Adipocyte (in vitro differentiated cells): ENCODE data around the gene MAX.

ENCODE experiments used
- DNase-seq: peaks from one replicate; pipeline ENCODE4 v3.0.0-alpha.2; 2015; ENCODE audit warnings: low read depth
- H3K27me3 ChIP-seq: replicated peaks from 2 replicates; pipeline ENCODE4 v1.7.0; 2013; ENCODE audit warnings: mild to moderate bottlenecking, low read length, moderate library complexity; ENCODE audit not compliant: control insufficient read depth, insufficient read depth
- H3K36me3 ChIP-seq: 2 replicates; pipeline ENCODE4 v1.7.0; 2013; ENCODE audit warnings: low read length, mild to moderate bottlenecking, moderate library complexity; ENCODE audit not compliant: control insufficient read depth, insufficient read depth, severe bottlenecking
- H3K4me1 ChIP-seq: 2 replicates; pipeline ENCODE4 v1.7.0; 2013; ENCODE audit warnings: mild to moderate bottlenecking, low read length, moderate library complexity; ENCODE audit not compliant: control insufficient read depth, insufficient read depth
- H3K4me3 ChIP-seq: 2 replicates; pipeline ENCODE4 v1.7.0; 2013; ENCODE audit warnings: mild to moderate bottlenecking, low read length, moderate library complexity
- H3K9ac ChIP-seq: 2 replicates; pipeline ENCODE4 v1.7.0; 2013; ENCODE audit warnings: mild to moderate bottlenecking, low read length, moderate library complexity
- H3K9me3 ChIP-seq: 2 replicates; pipeline ENCODE4 v1.7.0; 2013; ENCODE audit warnings: mild to moderate bottlenecking, low read length, moderate library complexity; ENCODE audit not compliant: control insufficient read depth

Gene MAX, protein sequence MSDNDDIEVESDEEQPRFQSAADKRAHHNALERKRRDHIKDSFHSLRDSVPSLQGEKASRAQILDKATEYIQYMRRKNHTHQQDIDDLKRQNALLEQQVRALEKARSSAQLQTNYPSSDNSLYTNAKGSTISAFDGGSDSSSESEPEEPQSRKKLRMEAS

DNA sequence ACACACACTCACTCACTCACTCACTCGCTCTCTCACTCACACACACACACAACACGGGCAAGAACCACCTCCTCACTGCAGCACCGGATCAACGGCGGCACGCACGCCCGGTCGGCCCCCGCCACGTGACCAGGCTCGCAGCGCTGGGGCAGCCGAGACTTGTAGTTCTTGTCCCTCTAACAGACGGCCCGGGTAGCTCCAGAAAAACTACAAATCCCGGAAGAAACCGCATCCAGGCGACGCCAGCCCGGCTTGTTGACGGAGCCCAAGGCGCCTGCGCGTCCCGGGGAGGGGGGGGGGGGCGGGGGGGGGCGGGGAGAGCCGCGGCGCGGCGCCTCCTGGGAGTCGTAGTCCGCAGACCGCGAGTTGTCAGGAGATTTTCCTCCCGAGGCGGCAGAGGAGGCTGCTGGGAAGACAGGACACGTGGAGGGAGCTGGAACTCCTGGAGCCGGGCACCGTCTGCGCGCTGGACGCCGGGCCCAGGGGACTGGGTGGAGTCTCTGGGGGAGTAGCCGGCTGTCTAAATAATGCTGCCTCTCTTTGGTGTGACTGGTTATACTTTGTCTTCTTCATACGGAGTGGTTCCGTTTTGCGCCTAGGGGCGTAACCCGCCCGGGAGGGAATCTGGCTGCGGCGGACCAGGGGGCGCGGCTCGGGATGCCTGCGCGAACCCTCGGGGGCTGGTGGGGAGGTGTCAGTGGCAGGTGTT is at the start of gene MAX:
TSS of gene MAX (minus strand) at position 77 of the 709 bp plus-strand sequence. CDS start 178 bp downstream, outside the sequence.
- peak within 1 kb of the TSS; percentile 96 for H3K9ac ChIP-seq
- H3K27me3 ChIP-seq = no peaks in the 10 kb centered on the region
- peaks cover 37% of the 10 kb centered on the region for H3K4me1 ChIP-seq
- H3K4me3 ChIP-seq = peak within 1 kb of the TSS; percentile 94
- H3K36me3 ChIP-seq = peaks cover 8% of the 10 kb centered on the region
- DNase-seq = peak; percentile 99
- H3K9me3 ChIP-seq = no peaks in the 10 kb centered on the region

DNA sequence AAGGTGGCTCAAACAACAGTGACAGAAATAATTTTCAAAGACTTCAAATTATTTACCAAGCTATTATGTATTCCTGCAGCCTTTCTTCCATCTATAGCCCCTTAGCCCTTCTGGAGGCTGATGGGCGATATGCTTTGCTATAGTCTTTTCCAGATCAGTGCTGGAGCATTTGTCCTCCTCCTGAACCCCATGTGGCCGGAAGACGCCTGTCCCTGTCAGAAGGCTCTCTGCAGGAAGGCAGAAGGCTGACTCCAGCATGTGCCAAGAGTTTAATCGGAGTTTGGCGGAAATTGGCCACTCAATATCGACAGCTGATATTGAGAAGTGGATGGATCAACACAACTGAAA is 49.3 kb upstream of the MAX start:
- H3K4me1 ChIP-seq = peaks cover 7% of the 10 kb centered on the region
- no peaks in the 10 kb centered on the region for H3K27me3 ChIP-seq
- no peak for DNase-seq
- no peaks in the 10 kb centered on the region for H3K9me3 ChIP-seq
- no peak overlapping the region for H3K9ac ChIP-seq
- H3K4me3 ChIP-seq = no peak overlapping the region
- no peaks in the 10 kb centered on the region for H3K36me3 ChIP-seq

DNA sequence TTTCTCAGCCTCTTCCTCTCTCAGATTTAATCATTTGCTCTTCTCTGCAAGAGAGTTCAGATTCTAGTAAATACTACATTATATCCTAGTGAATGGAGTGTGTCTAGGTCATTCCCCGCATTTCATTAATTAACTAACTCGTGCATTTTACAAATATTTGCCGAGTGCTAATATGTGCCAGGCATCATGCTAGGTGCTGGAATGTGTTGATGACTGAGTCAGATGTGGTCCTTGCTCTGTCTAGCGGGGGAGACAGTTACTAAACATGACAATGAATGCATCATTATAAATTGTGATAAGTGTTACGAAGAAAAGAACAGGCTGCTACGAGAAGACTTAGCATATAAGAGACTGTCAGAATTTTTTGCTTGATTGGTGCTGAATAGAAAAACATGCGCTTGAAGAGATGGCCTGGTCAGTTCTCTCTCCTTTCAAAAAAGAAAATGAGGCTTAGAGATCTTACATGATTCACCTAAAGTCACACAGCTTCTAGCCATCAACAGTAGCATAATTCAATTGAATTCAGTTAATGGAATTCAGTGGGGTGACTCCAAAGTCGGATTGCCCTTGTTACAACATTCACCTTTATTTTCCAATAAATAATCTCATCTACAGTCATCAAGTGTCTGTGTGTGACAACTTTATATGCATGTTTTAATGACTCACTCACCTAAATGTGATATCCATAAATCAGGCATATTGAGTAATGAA is 48.7 kb upstream of the MAX start:
- peaks cover 2% of the 10 kb centered on the region for H3K4me1 ChIP-seq
- H3K9ac ChIP-seq = no peak overlapping the region
- no peaks in the 10 kb centered on the region for H3K36me3 ChIP-seq
- no peaks in the 10 kb centered on the region for H3K27me3 ChIP-seq
- H3K9me3 ChIP-seq = no peaks in the 10 kb centered on the region
- H3K4me3 ChIP-seq = no peak overlapping the region
- no peak for DNase-seq

DNA sequence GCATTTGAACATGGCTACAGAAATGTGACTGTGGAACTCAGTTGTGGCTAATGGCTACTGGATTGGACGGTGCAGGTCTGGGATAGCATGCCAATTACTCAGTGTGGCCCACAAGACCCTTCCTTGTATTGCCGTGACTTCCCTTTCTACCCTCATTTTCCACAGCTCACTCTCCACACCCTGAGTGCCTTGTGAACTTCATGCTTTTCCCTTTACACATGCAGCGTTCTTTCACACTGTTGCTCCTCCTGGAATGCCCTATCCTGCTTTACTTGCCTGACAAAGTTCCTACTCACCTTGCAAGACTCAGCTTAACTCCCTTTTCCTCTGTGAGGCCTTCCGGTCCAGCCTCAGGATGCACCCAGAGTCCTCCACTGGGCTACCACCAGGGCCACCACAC is 46.8 kb upstream of the MAX start:
- DNase-seq = no peak
- Histone ChIP-seq H3K9ac (no peak overlapping the region), H3K9me3 (no peaks in the 10 kb centered on the region), H3K27me3 (peaks cover 13% of the 10 kb centered on the region), H3K36me3 (no peaks in the 10 kb centered on the region), H3K4me3 (no peak overlapping the region), H3K4me1 (no peaks in the 10 kb centered on the region)

DNA sequence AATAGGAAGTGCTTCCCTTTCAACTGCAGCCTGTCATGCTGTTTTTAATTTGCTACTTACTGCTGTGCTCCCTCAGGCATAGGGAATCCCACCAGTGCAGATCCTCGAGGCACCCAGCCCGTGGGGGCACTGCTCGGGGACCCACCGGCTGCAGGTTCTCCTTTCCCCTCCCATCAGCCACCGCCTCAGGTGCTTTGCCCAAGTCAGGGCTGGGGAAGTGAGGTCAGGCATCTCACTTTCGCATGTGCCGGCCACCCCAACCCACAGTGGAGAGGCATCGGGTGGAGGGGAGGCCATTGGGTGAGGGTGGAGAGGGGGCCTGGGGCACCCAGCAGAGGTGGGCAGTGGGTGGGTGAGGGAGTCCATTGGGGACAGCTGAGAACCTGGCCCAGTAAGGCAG is 41.9 kb upstream of the MAX start:
- Histone ChIP-seq H3K4me1 (no peaks in the 10 kb centered on the region), H3K9ac (no peak overlapping the region), H3K4me3 (no peak overlapping the region), H3K27me3 (peaks cover 35% of the 10 kb centered on the region), H3K9me3 (no peaks in the 10 kb centered on the region), H3K36me3 (no peaks in the 10 kb centered on the region)
- no peak for DNase-seq

DNA sequence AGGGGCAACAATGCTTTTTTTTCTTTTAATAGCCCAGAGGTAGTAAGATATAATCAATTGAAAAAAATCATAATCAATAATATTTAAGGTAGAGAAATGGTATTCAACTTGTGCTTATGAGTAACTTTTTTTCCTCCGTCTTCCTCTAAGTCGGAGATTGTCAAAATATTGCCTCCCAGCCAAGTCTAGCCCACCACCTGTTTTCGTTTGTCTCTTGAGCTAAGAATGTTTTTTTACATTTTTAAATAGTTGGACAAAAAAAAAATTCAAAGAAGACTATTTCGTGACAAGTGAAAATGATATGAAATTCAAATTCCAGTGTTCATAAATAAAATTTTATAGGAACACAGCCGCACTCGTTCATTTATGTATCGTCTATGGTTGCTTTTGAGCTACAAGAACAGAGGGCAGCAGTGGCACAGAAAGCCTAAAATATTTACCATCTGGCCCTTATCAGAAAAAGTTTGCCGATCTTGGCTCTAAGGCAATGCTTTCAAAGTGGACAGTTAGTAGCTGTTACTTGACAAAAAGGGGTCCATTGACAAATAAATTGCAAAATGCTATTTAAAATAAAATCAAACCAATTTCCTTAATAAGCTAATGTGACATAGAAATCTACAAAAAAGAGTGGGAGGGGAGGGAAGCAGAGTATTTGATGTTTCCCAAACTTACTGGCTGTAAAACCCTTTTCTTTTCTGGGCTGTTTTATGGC is 40.8 kb upstream of the MAX start:
- Histone ChIP-seq H3K9ac (no peak overlapping the region), H3K9me3 (no peaks in the 10 kb centered on the region), H3K4me3 (no peak overlapping the region), H3K36me3 (no peaks in the 10 kb centered on the region), H3K27me3 (peaks cover 35% of the 10 kb centered on the region), H3K4me1 (no peaks in the 10 kb centered on the region)
- DNase-seq = no peak

DNA sequence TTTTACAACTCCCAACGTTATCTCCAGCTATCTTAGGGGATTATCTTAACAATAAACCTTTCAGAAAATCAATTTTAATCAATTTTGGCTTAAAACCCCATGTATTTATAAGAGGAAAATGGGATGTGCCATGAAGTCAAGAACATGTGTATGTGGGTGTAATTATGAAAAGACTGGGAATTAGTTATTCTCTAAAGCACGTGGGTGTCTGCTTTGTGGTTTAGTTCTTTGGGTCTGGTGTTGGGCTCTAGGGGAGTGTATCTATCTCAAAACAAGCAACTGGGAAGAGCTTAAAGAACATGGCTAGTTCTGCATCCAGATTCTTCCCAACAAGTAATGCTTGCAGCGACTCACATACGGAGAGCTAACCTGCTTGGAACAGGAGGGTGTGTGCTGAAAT is 40.1 kb upstream of the MAX start:
- Histone ChIP-seq H3K9ac (no peak overlapping the region), H3K9me3 (no peaks in the 10 kb centered on the region), H3K36me3 (no peaks in the 10 kb centered on the region), H3K4me3 (no peak overlapping the region), H3K4me1 (peaks cover 6% of the 10 kb centered on the region), H3K27me3 (peaks cover 35% of the 10 kb centered on the region)
- no peak for DNase-seq

DNA sequence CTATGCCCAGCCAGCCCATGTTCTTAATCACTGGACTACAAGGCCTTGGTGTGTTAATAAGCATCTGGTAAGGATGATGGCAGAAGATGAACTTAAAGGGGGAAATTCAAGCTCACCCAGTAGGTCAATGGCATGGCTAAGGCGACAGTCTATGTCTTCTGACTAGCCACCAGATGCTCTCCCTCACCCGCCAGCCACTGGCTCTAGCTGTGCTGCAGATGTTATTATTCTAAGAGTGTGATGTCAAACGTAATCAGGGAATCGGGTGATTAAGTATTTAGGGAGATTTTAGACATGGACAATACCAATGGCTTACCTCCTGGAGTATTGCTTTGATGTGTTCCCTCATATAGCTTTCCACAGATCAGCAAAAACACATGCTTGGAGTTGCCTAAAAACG is 39.2 kb upstream of the MAX start:
- peaks cover 6% of the 10 kb centered on the region for H3K4me1 ChIP-seq
- no peak for DNase-seq
- H3K9me3 ChIP-seq = no peaks in the 10 kb centered on the region
- no peaks in the 10 kb centered on the region for H3K36me3 ChIP-seq
- H3K27me3 ChIP-seq = peaks cover 35% of the 10 kb centered on the region
- no peak overlapping the region for H3K4me3 ChIP-seq
- no peak overlapping the region for H3K9ac ChIP-seq

DNA sequence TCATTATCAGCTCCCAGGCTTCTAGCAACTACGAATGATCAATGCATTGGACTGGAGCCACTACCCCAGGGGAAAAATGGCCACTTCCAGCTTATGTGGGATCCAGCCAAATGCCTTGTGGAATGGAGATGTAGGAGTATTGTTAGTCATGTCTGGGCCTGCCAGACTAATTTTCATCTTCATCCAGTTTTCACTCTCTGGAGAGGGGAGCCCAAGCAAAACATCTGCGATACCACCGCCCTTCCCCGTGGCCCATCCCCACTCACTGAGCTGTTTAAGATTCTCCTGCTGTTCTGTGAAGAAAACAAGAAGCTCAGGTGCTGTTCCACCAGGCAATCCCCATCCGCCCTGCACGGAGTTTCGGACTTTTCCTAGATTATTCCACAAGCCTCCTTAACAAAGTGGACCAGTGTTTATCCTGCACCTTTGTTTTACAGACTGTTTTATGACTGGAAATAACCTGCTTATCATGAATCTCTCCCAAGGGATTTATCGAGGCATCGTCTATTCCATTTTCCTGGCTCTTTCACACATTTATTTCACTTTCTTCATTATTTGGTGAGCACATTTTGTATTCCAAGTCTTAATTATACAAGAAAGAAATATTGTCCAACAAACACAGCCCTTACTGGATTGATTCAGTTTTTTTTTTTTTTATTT is 35.5 kb upstream of the MAX start:
- Histone ChIP-seq H3K36me3 (no peaks in the 10 kb centered on the region), H3K27me3 (peaks cover 9% of the 10 kb centered on the region), H3K9ac (no peak overlapping the region), H3K4me1 (peaks cover 6% of the 10 kb centered on the region), H3K9me3 (no peaks in the 10 kb centered on the region), H3K4me3 (no peak overlapping the region)
- no peak for DNase-seq

DNA sequence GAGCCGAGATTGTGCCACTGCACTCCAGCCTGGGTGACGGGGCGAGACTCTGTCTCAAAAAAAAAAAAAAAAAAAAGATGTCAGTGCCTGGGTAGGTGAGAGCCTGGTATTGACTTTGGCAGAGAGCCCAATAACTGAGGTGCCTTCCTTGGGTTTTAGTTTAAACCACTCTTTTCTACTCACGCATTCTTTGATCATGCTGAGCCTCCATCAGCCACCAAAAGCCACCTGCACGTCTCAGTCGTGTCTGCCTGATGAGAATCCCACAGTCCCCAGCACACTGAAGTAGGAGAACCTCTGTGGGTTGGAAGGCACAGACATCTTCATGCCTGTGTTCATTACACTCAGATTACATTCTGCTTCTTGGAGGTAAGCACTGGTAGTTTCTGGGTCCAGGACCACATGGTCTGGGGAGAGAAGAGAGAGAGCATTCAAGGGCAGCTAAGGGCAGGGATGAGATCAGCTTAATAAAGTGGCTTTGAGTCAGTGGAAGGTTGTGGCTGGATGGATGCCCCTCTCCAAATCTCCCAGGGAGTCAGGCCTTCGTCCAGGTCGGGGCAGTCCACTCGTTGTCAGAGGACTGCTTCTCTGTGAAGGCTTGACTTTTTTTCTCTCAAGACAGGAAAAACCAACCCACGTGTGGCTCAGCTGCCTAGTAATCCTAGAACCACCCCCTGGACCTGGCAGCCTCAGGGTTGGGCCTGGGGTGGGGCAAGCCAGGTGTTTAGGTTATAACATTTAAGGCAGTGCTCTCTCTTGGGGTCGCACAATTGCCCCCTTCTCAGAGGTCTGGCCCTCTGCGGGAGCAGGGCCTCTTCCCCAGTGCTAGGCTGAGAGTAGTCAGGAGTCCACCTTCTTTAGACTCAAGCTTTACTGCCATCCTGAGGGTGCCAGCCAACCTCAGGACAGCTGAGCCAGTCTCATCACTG is 32.6 kb upstream of the MAX start:
- Histone ChIP-seq H3K9ac (no peak overlapping the region), H3K9me3 (no peaks in the 10 kb centered on the region), H3K4me3 (no peak overlapping the region), H3K27me3 (no peaks in the 10 kb centered on the region), H3K4me1 (peaks cover 6% of the 10 kb centered on the region), H3K36me3 (no peaks in the 10 kb centered on the region)
- DNase-seq = no peak
